ENCODE results near the gene PLVAP.

- TF ChIP-seq CTCF (IDR thresholded peaks at IDR 0.05) (no peak), POLR2A (IDR thresholded peaks at IDR 0.05) (no peak)
Measured at GRCh38 chr19:17302391-17303166, 74.6 kb downstream of the PLVAP start.

Measured in gastroesophageal sphincter (tissue), 3 donors.